K562 (cell line): Measurements from ENCODE around the gene MYG1. TPM values are rescaled to one million over a fixed set of nuclear protein-coding genes. Genes with fewer than 3 reads are reported as not detected.

Experiments
- ATAC-seq: fragments of 200-7000 bp; cut with Tn5 transposase; 3 replicates; pipeline ENCODE4 v1.9.1; 2020; ENCODE audit warnings: moderate library complexity
- Bru-seq: library from RNA; stranded (reverse); fragments of 400-500 nt; gene quantifications from one replicate; lab custom pipeline; 2021; lab: Mats Ljungman, UMichigan
- BruChase-seq, 2 experiments: library from RNA; stranded (reverse); fragments of 400-500 nt; gene quantifications; one replicate each; lab custom pipeline; 2021; lab: Mats Ljungman, UMichigan
- BruUV-seq: library from RNA; stranded (reverse); fragments of 400-500 nt; replicated peaks from 2 replicates; lab custom pipeline; 2021; lab: Mats Ljungman, UMichigan
- CTCF ChIA-PET: fragments of 300-600 bp; formaldehyde crosslinking; extraction: SDS; loops from one replicate; lab custom pipeline; 2021; ENCODE audit warnings: low intra/inter-chr PET ratio; lab: Yijun Ruan, JAX
- POLR2A ChIA-PET: fragments of 300-600, 350-650 bp; sonication (Branson Sonifier 250); formaldehyde crosslinking; extraction: SDS; loops from one replicate; lab custom pipeline; 2021; ENCODE audit warnings: antibody characterized with exemption, inconsistent platforms; lab: Yijun Ruan, JAX
- DNase-seq, 4 experiments: peaks; one replicate each; pipeline versions ENCODE4 v3.0.0 to v3.0.0-alpha.2; 2011 to 2018; ENCODE audit warnings: low spot score in 3 of 4, mixed read lengths in 3 of 4; ENCODE audit errors: extremely low read depth in 1 of 4
- FAIRE-seq: peaks from 2 replicates; lab custom pipeline; 2011; peaks lifted over from hg19 to GRCh38; lab: Jason Lieb, UNC
- H2AFZ ChIP-seq: 2 replicates; pipeline ENCODE4 v1.6.0; 2011; ENCODE audit warnings: low read depth, low read length, control low read depth, inconsistent platforms
- H3K27ac ChIP-seq: fragments of 200-600 bp; 3 replicates; pipeline ENCODE4 v1.8.0; 2011; ENCODE audit warnings: low read depth, mild to moderate bottlenecking, control low read depth, inconsistent platforms, low read length, moderate library complexity, mixed read lengths; ENCODE audit errors: extremely low read depth
- H3K27me3 ChIP-seq, 2 experiments: fragments of 300-600 bp in 1 of 2; 2 replicates in 1 of 2; 3 replicates in 1 of 2; pipeline versions ENCODE4 v1.6.0 to v1.8.0; 2011; ENCODE audit warnings: inconsistent platforms in 2 of 2, low read length in 2 of 2, mild to moderate bottlenecking in 1 of 2, mixed read lengths in 1 of 2, moderate library complexity in 1 of 2; ENCODE audit not compliant: control insufficient read depth in 2 of 2, insufficient read depth in 2 of 2
- H3K36me3 ChIP-seq: fragments of 300-600 bp; 3 replicates; pipeline ENCODE4 v1.8.0; 2011; ENCODE audit warnings: mild to moderate bottlenecking, low read length, inconsistent platforms; ENCODE audit not compliant: control insufficient read depth, insufficient read depth
- H3K4me1 ChIP-seq, 2 experiments: fragments of 200-600 bp in 1 of 2; replicated peaks in 1 of 2; 2 replicates in 1 of 2; 3 replicates in 1 of 2; pipeline versions ENCODE4 v1.5.1 to v1.8.0; 2011; ENCODE audit warnings: inconsistent platforms in 2 of 2, low read length in 2 of 2, mild to moderate bottlenecking in 1 of 2, mixed read lengths in 1 of 2, moderate library complexity in 1 of 2; ENCODE audit not compliant: control insufficient read depth in 2 of 2, insufficient read depth in 2 of 2
- H3K4me2 ChIP-seq: 2 replicates; pipeline ENCODE4 v1.6.1; 2011; ENCODE audit warnings: low read length, control low read depth, inconsistent platforms, mixed read lengths; ENCODE audit not compliant: insufficient read depth
- H3K4me3 ChIP-seq: fragments of 200-600 bp; sonication (generic), shearing (Covaris generic); 2 replicates; pipeline ENCODE4 v1.5.1; 2016; ENCODE audit warnings: control low read depth, inconsistent platforms
- H3K79me2 ChIP-seq: fragments of 200-600 bp; 3 replicates; pipeline ENCODE4 v1.8.0; 2011; ENCODE audit warnings: low read length, inconsistent platforms; ENCODE audit not compliant: control insufficient read depth, insufficient read depth
- H3K9ac ChIP-seq, 2 experiments: 2 replicates each; pipeline versions ENCODE4 v1.6.0 to v1.6.1; 2011; ENCODE audit warnings: low read depth in 2 of 2, low read length in 2 of 2, control low read depth in 1 of 2, inconsistent platforms in 1 of 2, mild to moderate bottlenecking in 1 of 2, mixed read lengths in 1 of 2; ENCODE audit not compliant: insufficient read depth in 1 of 2
- H3K9me1 ChIP-seq: one replicate; pipeline ENCODE4 v1.6.0; 2011; ENCODE audit warnings: inconsistent platforms, mild to moderate bottlenecking, low read length, moderate library complexity; ENCODE audit not compliant: control insufficient read depth, insufficient read depth
- H3K9me3 ChIP-seq: replicated peaks from 2 replicates; pipeline ENCODE4 v1.5.1; 2011; ENCODE audit warnings: low read depth, low read length, inconsistent platforms; ENCODE audit not compliant: control insufficient read depth, insufficient read depth
- H4K20me1 ChIP-seq: replicated peaks from 2 replicates; pipeline ENCODE4 v1.6.1; 2011; ENCODE audit warnings: low read length, inconsistent platforms, mixed read lengths; ENCODE audit not compliant: control insufficient read depth, insufficient read depth
- AFF4 ChIP-seq: sonication (generic); formaldehyde crosslinking; IDR thresholded peaks from 2 replicates; pipeline ENCODE4 v1.8.0; 2023; ENCODE audit warnings: mild to moderate bottlenecking, missing genetic modification reagents
- BRD4 ChIP-seq: fragments of 200-600 bp; sonication (generic); IDR thresholded peaks from 2 replicates; pipeline ENCODE4 v1.6.1; 2017; ENCODE audit warnings: inconsistent platforms
- NBN ChIP-seq: fragments of 450-650 bp; IDR thresholded peaks from 2 replicates; pipeline ENCODE4 v1.6.1; 2016; ENCODE audit warnings: low read depth, mild to moderate bottlenecking
- THAP7 ChIP-seq: fragments of 250-450 bp; sonication (Bioruptor Pico); IDR thresholded peaks from 2 replicates; pipeline ENCODE4 v1.5.0; 2021
- ZBTB7A ChIP-seq: IDR thresholded peaks from 2 replicates; pipeline ENCODE4 v1.6.1; 2011; ENCODE audit warnings: low read depth, mild to moderate bottlenecking, low read length, moderate library complexity, borderline replicate concordance; ENCODE audit not compliant: control insufficient read depth
- ZC3H4 ChIP-seq: sonication (generic); formaldehyde crosslinking; IDR thresholded peaks from 2 replicates; pipeline ENCODE4 v1.9.0; 2021; ENCODE audit warnings: missing genetic modification reagents, borderline replicate concordance
- ZNF639 ChIP-seq, 2 experiments: fragments of 200-800 bp in 1 of 2; sonication (Bioruptor generic) in 1 of 2; sonication (generic) in 1 of 2; formaldehyde crosslinking in 1 of 2; IDR thresholded peaks in 1 of 2; conservative IDR thresholded peaks in 1 of 2; 2 replicates each; pipeline versions ENCODE4 v1.5.0 to v1.6.1; 2016 to 2020; ENCODE audit warnings: missing compliant biosample characterization in 1 of 2, missing genetic modification characterization in 1 of 2, missing genetic modification reagents in 1 of 2
- ZSCAN29 ChIP-seq: fragments of 450-650 bp; IDR thresholded peaks from 2 replicates; pipeline ENCODE4 v1.6.1; 2017
- WGBS: fragments of 100-300 bp; shearing (Covaris generic); methylation state at CpG from one replicate; pipeline ENCODE4 v1.1.6; 2016; ENCODE audit warnings: low coverage, mixed read lengths; ENCODE audit not compliant: insufficient coverage; ENCODE audit errors: missing lambda C conversion rate; 5-methylcytosine and 5-hydroxymethylcytosine counted together
- in situ Hi-C: fragments of 300-500 bp; cut with MboI; formaldehyde crosslinking; loops from 4 replicates; pipeline ENCODE4 v1.15.0; 2018; ENCODE audit warnings: inconsistent platforms, mixed read lengths
- intact Hi-C: fragments of 100-400 bp; cut with micrococcal nuclease; formaldehyde crosslinking; loops from 2 replicates; pipeline ENCODE4 v1.14.2; 2022
- long read RNA-seq, 3 experiments: library from polyadenylated mRNA in 2 of 3; library from RNA in 1 of 3; unstranded in 2 of 3; stranded (forward) in 1 of 3; transcript quantifications; one replicate each; pipeline ENCODE4 v2.0.0, GENCODE V29; 2019 to 2022
- polyA minus RNA-seq, 3 experiments: library from RNA; depleted of rRNA, polyadenylated mRNA; stranded (reverse); fragments of >200 nt; gene quantifications; 2 replicates each; pipeline ENCODE4 v1.2.3, GENCODE V29; 2011
- polyA plus RNA-seq, 8 experiments: library from polyadenylated mRNA; depleted of rRNA in 4 of 8; stranded (reverse) in 5 of 8; unstranded in 3 of 8; fragments of >200 nt; fragmentation: Nextera tagmentation in 2 of 8; fragmentation: Illumina TruSeq in 1 of 8; extraction: Ambion mirVana in 2 of 8; extraction: Trizol in 1 of 8; gene quantifications; 2 replicates each; pipeline versions ENCODE4 v1.2.1 to v1.2.3, GENCODE V29; 2011 to 2014; ENCODE audit warnings: inconsistent platforms in 1 of 8, missing spikeins in 1 of 8
- total RNA-seq, 7 experiments: library from RNA; depleted of rRNA in 6 of 7; stranded (reverse); fragments of >200 nt in 6 of 7; fragmentation: Illumina TruSeq in 2 of 7; extraction: Trizol in 2 of 7; gene quantifications; 2 replicates each; pipeline versions ENCODE4 v1.2.1 to v1.2.3, GENCODE V29; 2011 to 2021; ENCODE audit warnings: low replicate concordance in 1 of 7

MYG1 gene, protein sequence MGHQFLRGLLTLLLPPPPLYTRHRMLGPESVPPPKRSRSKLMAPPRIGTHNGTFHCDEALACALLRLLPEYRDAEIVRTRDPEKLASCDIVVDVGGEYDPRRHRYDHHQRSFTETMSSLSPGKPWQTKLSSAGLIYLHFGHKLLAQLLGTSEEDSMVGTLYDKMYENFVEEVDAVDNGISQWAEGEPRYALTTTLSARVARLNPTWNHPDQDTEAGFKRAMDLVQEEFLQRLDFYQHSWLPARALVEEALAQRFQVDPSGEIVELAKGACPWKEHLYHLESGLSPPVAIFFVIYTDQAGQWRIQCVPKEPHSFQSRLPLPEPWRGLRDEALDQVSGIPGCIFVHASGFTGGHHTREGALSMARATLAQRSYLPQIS
- total RNA-seq (2011; cell fraction: chromatin; rRNA removed; ENCODE audit: low replicate concordance), result 23.2 and 63.0 TPM in 2 replicates
- 28.3 and 35.0 TPM in 2 replicates for total RNA-seq (2011; cell fraction: nucleolus; rRNA removed)
- total RNA-seq (2011; cell fraction: nucleoplasm; rRNA removed), result 24.2 and 34.6 TPM in 2 replicates
- 1.8 and 2.9 TPM in 2 replicates for total RNA-seq (2014; rRNA removed)
- total RNA-seq (2014; rRNA removed; fragmentation: Illumina TruSeq; extraction: Trizol), result 0.86 and 1.1 TPM in 2 replicates
- total RNA-seq (2015; rRNA removed; fragmentation: Illumina TruSeq; extraction: Trizol), result 3.0 and 3.3 TPM in 2 replicates
- total RNA-seq (2021), result 3.9 and 4.6 TPM in 2 replicates
- polyA plus RNA-seq (2011; rRNA removed), result 3.0 and 7.2 TPM in 2 replicates
- 2.8 and 4.9 TPM in 2 replicates for polyA plus RNA-seq (2011; cell fraction: cytosol; rRNA removed)
- polyA plus RNA-seq (2011; cell fraction: nucleus; rRNA removed), result 39.1 and 39.9 TPM in 2 replicates
- polyA plus RNA-seq (2012), result 2.3 and 8.9 TPM in 2 replicates
- 1.7 and 2.1 TPM in 2 replicates for polyA plus RNA-seq (2014; fragmentation: Illumina TruSeq; extraction: Trizol)
- 1 to 10 TPM in 1 of 2 experiments, under 1 TPM in 1; 0.45 to 1.3 TPM for polyA plus RNA-seq (2014; fragmentation: Nextera tagmentation; extraction: Ambion mirVana)
- polyA plus RNA-seq (2014; rRNA removed), result 4.9 and 5.6 TPM in 2 replicates
- polyA minus RNA-seq (2011; rRNA and poly(A)+ RNA removed), result 3.0 and 4.4 TPM in 2 replicates
- polyA minus RNA-seq (2011; cell fraction: cytosol; rRNA and poly(A)+ RNA removed), result 2.0 and 4.0 TPM in 2 replicates
- polyA minus RNA-seq (2011; cell fraction: nucleus; rRNA and poly(A)+ RNA removed), result 8.6 and 11.4 TPM in 2 replicates
- Bru-seq, nascent RNA, result percentile 57 among the genes with signal in this experiment
- percentile 69 among the genes with signal in this experiment for BruChase-seq, experiment 1, labeled RNA remaining after a 2-hour chase
- BruChase-seq, experiment 2, labeled RNA remaining after a 6-hour chase, result percentile 70 among the genes with signal in this experiment
- long read RNA-seq, experiment 1, partial matches to known transcripts, result 0 of 4 reads
- long read RNA-seq, experiment 1, other reads (novel, unspliced or antisense), result 3 of 4 reads
- long read RNA-seq, experiment 2, result 0 reads
- long read RNA-seq, experiment 3, partial matches to known transcripts, result 0 of 3 reads
- long read RNA-seq, experiment 3, other reads (novel, unspliced or antisense), result 2 of 3 reads

DNA sequence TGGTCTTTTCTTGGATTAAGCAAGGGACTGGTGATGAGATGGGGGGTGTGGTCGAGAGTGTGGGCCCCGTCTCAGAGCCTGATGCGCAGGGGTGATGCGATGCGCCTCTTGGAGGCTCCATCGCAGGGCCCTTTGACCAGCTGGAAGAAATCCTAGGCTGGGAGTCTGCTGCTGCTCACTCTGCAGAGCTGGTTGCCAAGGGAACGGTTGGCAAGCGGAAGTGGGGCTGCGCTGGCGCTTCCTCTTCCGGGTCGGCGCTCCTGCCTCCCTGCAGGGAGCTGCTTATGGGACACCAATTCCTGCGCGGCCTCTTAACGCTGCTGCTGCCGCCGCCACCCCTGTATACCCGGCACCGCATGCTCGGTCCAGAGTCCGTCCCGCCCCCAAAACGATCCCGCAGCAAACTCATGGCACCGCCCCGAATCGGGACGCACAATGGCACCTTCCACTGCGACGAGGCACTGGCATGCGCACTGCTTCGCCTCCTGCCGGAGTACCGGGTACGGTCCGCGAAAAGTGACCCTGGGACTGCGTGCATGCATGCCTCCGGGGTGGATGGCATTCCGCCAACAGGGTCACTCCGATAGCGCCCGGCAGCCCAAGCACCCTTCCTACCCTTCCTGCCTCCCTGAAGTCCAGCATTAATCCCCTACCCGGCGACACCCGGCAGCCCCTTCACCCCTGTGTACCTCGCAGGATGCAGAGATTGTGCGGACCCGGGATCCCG is at the start of gene MYG1:
Gene MYG1, plus strand, starts transcription at position 242 of the 727 bp plus-strand sequence. Its CDS starts 43 bp downstream, at position 285.
- H3K79me2 ChIP-seq, result peaks cover 28% of the 10 kb centered on the region
- no peak within 1 kb of the TSS for H2AFZ ChIP-seq
- peaks cover 23 to 27% of the 10 kb centered on the region in 2 experiments; a peak in 4 of 5 replicates for H3K4me1 ChIP-seq
- no peak for TF ChIP-seq ZSCAN29
- TF ChIP-seq THAP7 (CRISPR knock-in tag), result no peak
- TF ChIP-seq NBN, result no peak
- TF ChIP-seq ZC3H4 (CRISPR knock-in tag), result peak; percentile 50; the same call in 1 of the 2 replicates
- no peak for TF ChIP-seq ZBTB7A
- TF ChIP-seq ZNF639 (CRISPR knock-in tag; conservative IDR thresholded peaks at IDR 0.05 in 1 of 2, IDR thresholded peaks at IDR 0.05 in 1 of 2), result no peak
- no peak for TF ChIP-seq BRD4
- TF ChIP-seq AFF4 (CRISPR knock-in tag), result 0 out of 2 replicates have a peak, but pooled peaks have one; percentile 38

More for the DNA sequence above, at the start of gene MYG1:
- WGBS, result 98% methylated on average over 47 of the region's 51 CpGs
- intact Hi-C loops, result no loop called here
- peak within 1 kb of the TSS in 1 of 2 experiments; percentile 14; a peak in 2 of 4 replicates for H3K9ac ChIP-seq
- ChIA-PET CTCF (no interaction called here), POLR2A (interaction anchor here (0.6 to 1.6 kb wide), 8 partner anchors 8 to 238 kb away, joined by 3 to 12 read pairs (median 4); partner anchors contain the start of gene AAAS)
- no TSS peak for BruUV-seq
- peak within 1 kb of the TSS; percentile 60; the same call in 2 of the 3 replicates for H3K27ac ChIP-seq
- ATAC-seq, result no peak
- no peaks in the 10 kb centered on the region for H3K27me3 ChIP-seq
- peak in 1 of 4 experiments; percentile 33 for DNase-seq
- in situ Hi-C loops, result no loop called here
- no peaks in the 10 kb centered on the region for H4K20me1 ChIP-seq
- peaks cover 66% of the 10 kb centered on the region for H3K36me3 ChIP-seq
- H3K9me1 ChIP-seq, result no peaks in the 10 kb centered on the region
- no peak for FAIRE-seq
- no peaks in the 10 kb centered on the region for H3K9me3 ChIP-seq
- no peak within 1 kb of the TSS for H3K4me3 ChIP-seq
- H3K4me2 ChIP-seq, result no peak within 1 kb of the TSS
